Mesodermal cell (in vitro differentiated cells): Measurements from ENCODE around the gene KCNJ18.
"Not testable (repeated sequence)": the region's sequence is repeated elsewhere in the genome, so short reads cannot be mapped to it uniquely, and the experiment has no call there.

Experiments used
- H3K27ac ChIP-seq: 2 replicates; pipeline ENCODE4 v1.7.0; 2013; ENCODE audit warnings: mild to moderate bottlenecking, low read depth, low read length, moderate library complexity; ENCODE audit not compliant: severe bottlenecking
- H3K36me3 ChIP-seq: 2 replicates; pipeline ENCODE4 v1.7.1; 2013; ENCODE audit warnings: mild to moderate bottlenecking, low read length, moderate library complexity; ENCODE audit not compliant: control insufficient read depth, insufficient read depth
- H3K4me1 ChIP-seq: one replicate; pipeline ENCODE4 v1.7.1; 2013; ENCODE audit warnings: mild to moderate bottlenecking, low read length; ENCODE audit not compliant: insufficient read depth, control insufficient read depth, poor library complexity, severe bottlenecking
- H3K4me3 ChIP-seq: 2 replicates; pipeline ENCODE4 v1.7.0; 2013; ENCODE audit warnings: low read length, control low read depth, mild to moderate bottlenecking; ENCODE audit not compliant: insufficient read depth, poor library complexity, severe bottlenecking; ENCODE audit errors: extremely low read depth
- H3K9me3 ChIP-seq: 2 replicates; pipeline ENCODE4 v1.7.1; 2013; ENCODE audit warnings: mild to moderate bottlenecking, low read length, moderate library complexity; ENCODE audit not compliant: control insufficient read depth
- WGBS, 2 experiments: methylation state at CpG; one replicate each; pipeline ENCODE4 v1.1.5; 2013; ENCODE audit warnings: missing lambda C conversion rate in 2 of 2; ENCODE audit not compliant: insufficient coverage in 2 of 2; 5-methylcytosine and 5-hydroxymethylcytosine counted together

Gene KCNJ18

DNA sequence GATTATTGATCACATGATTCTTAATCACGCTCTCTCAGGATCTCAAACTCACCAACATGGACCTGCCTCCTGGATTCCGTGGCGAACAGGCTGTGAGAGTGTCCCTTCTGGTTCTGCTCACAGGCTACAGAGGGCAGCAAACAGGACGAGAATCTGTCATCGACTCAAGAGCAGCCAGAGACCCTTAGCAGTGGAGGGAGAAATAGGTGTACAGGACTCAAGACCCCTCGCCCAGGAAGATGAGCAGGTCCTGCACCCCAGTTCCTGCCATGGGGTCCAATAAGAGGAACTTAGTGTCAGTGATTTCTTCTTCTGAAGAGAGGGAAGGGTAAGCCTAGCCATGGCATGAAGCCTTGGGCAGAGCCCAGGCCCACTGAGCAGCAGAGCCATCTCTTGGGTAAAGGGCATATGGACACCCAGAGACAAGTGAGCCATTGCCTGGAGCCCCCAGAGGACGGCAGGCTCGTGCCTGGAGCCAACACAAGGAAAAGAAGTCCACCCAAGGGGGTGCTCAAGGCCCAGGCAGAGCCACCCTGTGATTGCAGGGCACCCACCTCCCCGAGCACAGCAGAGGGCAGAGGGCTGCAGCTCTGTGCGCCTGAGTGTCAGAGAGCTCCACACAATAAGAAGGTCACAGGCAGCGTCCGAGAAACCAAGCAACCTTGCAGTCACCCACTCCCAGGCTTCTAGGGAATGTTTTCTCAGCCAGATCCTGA lies 27.3 kb downstream of the KCNJ18 start:
- not testable (repeated sequence) for H3K27ac ChIP-seq, H3K4me1 ChIP-seq, H3K36me3 ChIP-seq, H3K4me3 ChIP-seq, H3K9me3 ChIP-seq
- WGBS, 2 experiments, result 58 to 60% methylated on average over 10 to 11 of the region's 12 CpGs

DNA sequence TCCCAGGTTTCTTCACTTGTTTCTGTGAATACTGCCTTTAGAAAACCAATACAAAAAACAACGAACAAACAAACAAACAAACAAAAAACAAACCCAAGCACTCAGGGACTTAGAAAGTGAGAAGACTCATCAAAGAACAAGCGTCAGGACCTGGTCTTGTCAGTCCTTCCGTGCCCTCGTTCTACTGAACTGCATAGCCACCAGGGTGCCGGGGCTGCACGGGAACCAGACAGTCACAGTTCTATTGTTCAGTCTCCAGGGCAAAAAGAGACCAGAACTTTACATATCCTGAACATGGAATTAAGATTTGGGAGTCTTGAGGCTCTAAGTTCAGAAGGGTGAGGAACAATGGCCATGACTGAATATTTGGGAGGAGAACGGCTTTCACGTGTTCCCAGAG lies 28.2 kb downstream of the KCNJ18 start:
- not testable (repeated sequence) for H3K4me3 ChIP-seq, H3K9me3 ChIP-seq, H3K4me1 ChIP-seq, H3K36me3 ChIP-seq, H3K27ac ChIP-seq
- 48 to 83% methylated on average over 1 to 2 of the region's 8 CpGs for WGBS, 2 experiments

DNA sequence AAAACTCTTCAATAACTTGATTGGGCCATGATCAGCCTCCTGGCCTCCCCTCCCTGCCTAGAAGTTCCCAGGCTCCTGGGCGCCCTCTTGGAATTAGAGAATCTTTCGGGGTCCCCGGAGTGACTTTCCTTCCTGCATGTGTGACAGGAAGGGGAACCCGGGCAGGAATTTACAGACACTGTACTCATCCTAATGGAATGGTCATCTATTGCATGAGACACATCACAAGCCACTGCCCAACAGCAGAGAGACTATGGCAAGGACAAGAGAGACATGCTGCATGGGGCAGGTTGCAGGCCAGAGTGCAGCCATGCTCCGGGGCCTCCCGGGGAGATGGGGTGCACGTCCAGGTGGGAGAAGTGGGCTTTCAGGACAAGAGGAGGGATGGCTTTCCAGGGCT lies 29.9 kb downstream of the KCNJ18 start:
- not testable (repeated sequence) for H3K4me1 ChIP-seq, H3K36me3 ChIP-seq, H3K4me3 ChIP-seq, H3K27ac ChIP-seq, H3K9me3 ChIP-seq
- WGBS, 2 experiments, result 33 to 83% methylated on average over 1 to 2 of the region's 7 CpGs

DNA sequence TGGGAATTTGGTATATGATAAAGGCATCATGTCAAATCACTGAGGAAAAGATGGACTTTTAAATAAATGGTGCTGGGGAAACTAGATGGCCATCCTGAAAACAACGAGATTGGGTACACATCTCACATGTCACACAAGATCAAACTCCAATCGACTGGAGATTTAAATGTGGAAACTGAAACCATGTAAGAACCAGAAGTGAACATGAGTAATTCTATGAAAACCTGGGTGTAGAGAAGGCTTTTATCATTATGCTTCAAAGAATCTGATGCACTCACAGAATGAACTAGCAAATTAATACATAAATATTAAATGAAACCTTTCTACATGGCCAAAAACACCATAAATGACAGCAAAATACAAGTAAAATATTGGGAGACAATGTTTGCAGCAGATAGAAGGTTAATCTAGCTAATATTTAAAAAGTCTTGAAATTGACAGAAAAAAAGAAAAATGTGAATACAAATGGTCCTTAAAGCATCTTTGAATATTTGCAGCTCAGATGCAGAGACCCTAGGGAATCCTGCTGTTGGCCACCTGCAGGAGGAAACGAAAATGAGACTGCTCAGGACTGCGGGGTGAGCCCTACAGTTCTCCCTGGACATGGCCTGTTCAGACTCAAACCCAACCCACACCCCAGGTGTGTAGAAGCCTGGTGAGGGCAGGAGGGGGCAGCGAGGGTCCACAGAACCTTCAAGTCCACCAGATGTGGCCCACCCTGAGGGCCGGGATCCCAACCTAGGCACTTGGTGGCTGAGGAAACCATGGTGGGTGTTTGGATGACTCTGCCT lies 32.1 kb downstream of the KCNJ18 start:
- not testable (repeated sequence) for H3K36me3 ChIP-seq, H3K4me3 ChIP-seq, H3K4me1 ChIP-seq, H3K27ac ChIP-seq, H3K9me3 ChIP-seq
- no CpG with 5 or more reads among the region's 6 CpGs for WGBS, 2 experiments

DNA sequence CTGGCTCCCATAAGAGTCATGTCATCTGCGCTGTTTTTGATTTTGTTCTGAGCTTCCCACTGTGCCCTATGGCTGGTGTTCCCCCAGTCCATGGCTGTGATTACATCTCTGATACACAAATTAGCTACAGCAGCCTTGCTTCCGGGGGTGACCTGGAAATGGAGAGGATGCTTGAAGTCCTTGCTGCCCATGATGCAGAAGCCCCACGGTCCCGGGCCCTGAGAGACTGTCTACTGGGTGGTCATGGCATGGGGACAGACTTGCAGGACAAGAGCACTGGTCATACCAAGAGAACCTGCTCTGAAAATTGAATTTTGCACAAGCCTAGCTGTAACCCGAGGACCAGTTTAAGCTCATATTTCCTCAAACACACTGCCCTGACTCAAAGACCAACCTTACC lies 38.8 kb downstream of the KCNJ18 start:
- not testable (repeated sequence) for H3K27ac ChIP-seq, H3K4me3 ChIP-seq, H3K4me1 ChIP-seq, H3K36me3 ChIP-seq, H3K9me3 ChIP-seq
- 72 to 76% methylated on average over 4 of the region's 5 CpGs for WGBS, 2 experiments

DNA sequence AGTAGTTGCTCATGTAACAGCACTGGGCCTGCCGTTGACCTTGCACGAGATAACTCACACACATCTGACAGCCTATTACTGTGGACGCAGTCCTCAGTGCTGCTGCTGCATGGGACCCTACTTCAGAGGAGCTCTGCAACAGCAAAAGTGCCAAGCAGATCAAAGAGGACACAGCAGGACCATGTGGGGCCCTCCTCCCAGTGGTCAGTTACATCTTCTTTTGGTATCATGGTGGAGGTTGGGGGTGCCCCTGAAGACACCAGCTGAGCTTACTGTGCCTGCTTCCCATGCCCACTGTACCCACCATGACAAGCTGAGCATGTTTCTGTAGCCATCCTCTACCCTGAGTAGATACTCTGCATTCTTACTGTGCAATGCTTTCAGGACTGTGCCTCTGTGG lies 41.6 kb downstream of the KCNJ18 start:
- not testable (repeated sequence) for H3K27ac ChIP-seq, H3K36me3 ChIP-seq, H3K4me1 ChIP-seq, H3K4me3 ChIP-seq, H3K9me3 ChIP-seq
- 88% methylated on average over 3 of the region's 3 CpGs for WGBS, 2 experiments

DNA sequence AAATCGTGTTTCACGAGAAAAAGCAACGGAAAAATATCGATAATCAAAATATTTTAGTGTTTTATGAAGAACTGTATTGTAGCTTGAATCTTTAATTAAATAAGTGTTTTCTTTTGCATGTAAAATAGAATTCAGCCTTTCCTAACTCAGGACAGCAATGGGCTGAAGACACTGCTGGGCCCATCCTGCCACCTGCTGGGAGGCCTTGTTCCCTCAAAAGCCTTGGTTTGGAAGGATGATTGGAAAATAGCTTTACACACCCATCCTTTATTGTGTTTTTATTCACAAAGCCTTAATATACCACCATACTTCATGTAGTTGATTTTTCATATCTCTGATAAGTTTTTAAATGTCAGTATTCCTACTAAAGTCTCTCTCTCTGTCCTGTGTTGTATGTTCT lies 43.5 kb downstream of the KCNJ18 start:
- H3K4me1 ChIP-seq, H3K4me3 ChIP-seq, H3K9me3 ChIP-seq, H3K27ac ChIP-seq, H3K36me3 ChIP-seq: not testable (repeated sequence)
- WGBS, 2 experiments, result 85% methylated on average over 4 of the region's 4 CpGs; no CpG with 5 or more reads in 1 of the 2 experiments

DNA sequence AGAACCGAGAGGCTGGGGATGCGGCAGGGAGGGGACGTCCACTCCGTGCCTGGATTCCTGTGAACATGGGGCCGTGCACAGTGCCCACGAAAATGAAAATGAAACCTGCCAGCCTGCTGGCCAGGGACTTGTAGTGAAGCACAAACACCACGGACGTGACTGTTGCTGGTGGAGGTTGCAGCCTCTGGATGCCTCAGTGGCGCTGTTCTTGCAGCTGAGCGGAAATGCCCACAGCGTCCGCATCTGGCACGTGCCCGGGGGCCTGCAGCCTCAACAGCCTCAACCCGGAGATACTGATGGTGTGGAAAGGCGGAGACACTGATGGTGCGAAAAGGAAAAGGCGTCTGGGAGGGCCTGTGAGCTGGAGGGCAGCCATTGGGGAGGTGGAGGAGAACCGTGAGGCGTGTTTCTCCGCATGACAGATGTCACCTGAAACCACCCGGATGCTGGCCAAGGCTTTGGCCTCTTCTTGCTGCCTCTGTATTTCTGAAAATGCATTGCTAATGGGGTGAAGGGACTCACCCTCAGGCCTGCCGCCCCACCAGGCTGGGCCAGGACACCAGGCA lies 44.8 kb downstream of the KCNJ18 start:
- H3K4me1 ChIP-seq, H3K4me3 ChIP-seq, H3K36me3 ChIP-seq, H3K27ac ChIP-seq, H3K9me3 ChIP-seq: not testable (repeated sequence)
- WGBS, 2 experiments, result 66% methylated on average over 4 of the region's 23 CpGs; no CpG with 5 or more reads in 1 of the 2 experiments

DNA sequence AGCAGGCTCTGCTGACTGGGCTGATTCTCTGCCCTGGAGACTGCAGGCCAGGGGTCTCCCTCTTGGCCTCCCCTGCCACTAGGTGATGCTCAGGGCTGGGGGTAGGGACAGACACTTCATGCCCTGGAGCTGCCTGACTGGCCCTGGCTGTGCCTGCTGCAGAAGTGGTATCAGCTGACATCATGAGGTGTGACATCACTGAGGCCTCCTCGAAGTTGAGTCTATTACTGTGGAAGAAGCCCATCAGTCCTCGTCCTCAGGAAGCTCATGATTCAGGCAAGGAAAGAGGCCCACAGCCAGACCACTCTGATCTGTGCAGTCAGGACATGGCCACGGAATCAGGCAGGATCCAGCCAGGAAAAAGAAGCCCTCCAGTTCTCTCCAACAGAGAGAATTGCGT lies 45.9 kb downstream of the KCNJ18 start:
- 57% methylated on average over 1 of the region's 4 CpGs; no CpG with 5 or more reads in 1 of the 2 experiments for WGBS, 2 experiments

DNA sequence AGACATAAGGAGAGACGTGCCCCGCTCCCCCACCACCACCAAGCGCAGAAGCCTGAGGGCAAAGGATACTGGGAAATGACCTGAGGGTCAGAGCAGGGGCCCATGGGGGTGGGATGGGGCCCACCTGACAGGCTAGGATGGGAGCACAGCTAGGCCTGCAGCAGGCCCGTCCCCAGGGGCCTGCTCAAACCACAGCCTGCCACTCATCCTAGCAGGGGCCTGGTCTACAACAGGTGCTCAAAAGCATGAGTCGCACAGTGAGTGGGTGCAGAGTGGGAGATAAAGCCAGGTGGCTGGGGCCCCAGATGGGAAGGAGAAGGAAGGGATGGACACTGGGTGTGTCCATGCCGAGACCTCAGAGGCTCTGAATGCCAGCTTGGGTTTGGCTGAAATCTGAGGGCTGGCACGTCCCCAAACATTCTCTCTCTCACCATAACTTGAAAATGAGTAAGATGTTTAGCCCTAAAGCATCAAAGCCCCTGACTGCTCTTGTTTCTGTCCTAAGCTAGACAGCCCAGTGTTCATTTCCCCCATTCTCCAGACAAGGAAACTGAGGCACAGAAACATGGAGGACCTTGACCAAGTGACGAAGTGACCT lies 46.7 kb downstream of the KCNJ18 start:
- no CpG with 5 or more reads among the region's 8 CpGs for WGBS, 2 experiments
- H3K27ac ChIP-seq, H3K36me3 ChIP-seq, H3K4me3 ChIP-seq, H3K4me1 ChIP-seq, H3K9me3 ChIP-seq: not testable (repeated sequence)

More for the DNA sequence above, 45.9 kb downstream of the KCNJ18 start:
- H3K4me1 ChIP-seq, H3K4me3 ChIP-seq, H3K9me3 ChIP-seq, H3K36me3 ChIP-seq, H3K27ac ChIP-seq: not testable (repeated sequence)
